Psoas muscle (tissue), 8 donors: Measurements from ENCODE around the gene AGBL2. TPM values are rescaled to one million over a fixed set of nuclear protein-coding genes. Genes with fewer than 3 reads are reported as not detected.

Experiments
- ATAC-seq, 4 donors: fragments of 200-7000 bp; cut with Tn5 transposase; one replicate each; pipeline ENCODE4 v1.9.1; 2020; ENCODE audit warnings: moderate library complexity in 3 of 4, mild to moderate bottlenecking in 2 of 4
- DNase-seq, 2 donors: peaks; one replicate each; pipeline ENCODE4 v3.0.0-alpha.2; 2020
- H3K27ac ChIP-seq: fragments of 200-600 bp; one replicate; pipeline ENCODE4 v1.8.0; 2022
- H3K27me3 ChIP-seq, 3 donors: fragments of 200-600 bp in 1 of 3; one replicate each; pipeline versions ENCODE4 v1.6.1 to v1.8.0; 2013 to 2022; ENCODE audit warnings: low read length in 2 of 3, mild to moderate bottlenecking in 2 of 3, moderate library complexity in 1 of 3; ENCODE audit not compliant: insufficient read depth in 3 of 3
- H3K36me3 ChIP-seq, 2 donors: fragments of 200-600 bp in 1 of 2; one replicate each; pipeline versions ENCODE4 v1.6.1 to v1.8.0; 2013 to 2022; ENCODE audit warnings: low read depth in 1 of 2, mild to moderate bottlenecking in 1 of 2, moderate library complexity in 1 of 2; ENCODE audit not compliant: insufficient read depth in 1 of 2
- H3K4me1 ChIP-seq: fragments of 200-600 bp; one replicate; pipeline ENCODE4 v1.8.0; 2022
- H3K4me3 ChIP-seq: fragments of 200-600 bp; one replicate; pipeline ENCODE4 v1.8.0; 2022; ENCODE audit warnings: mild to moderate bottlenecking
- H3K9me3 ChIP-seq: fragments of 200-600 bp; one replicate; pipeline ENCODE4 v1.8.0; 2022
- WGBS, 3 donors: extraction: QIAGEN DNeasy Blood & Tissue Kit; methylation state at CpG; one replicate each; pipeline versions ENCODE4 v1.1.6 to v1.1.7; 2013; 5-methylcytosine and 5-hydroxymethylcytosine counted together
- intact Hi-C, 2 donors: fragments of 100-400 bp; cut with DNase I; formaldehyde crosslinking; loops; one replicate each; pipeline versions ENCODE4 v1.11.0 to v1.14.2; 2022
- polyA plus RNA-seq, 3 donors: library from polyadenylated mRNA; stranded (reverse); fragments of 200-250 nt; gene quantifications; one replicate each; pipeline ENCODE4 v1.2.3, GENCODE V29; 2013
- total RNA-seq, 4 donors: library from RNA; stranded (reverse); fragmentation: NEBNext Ultra II Directional in 2 of 4; extraction: Animal tissue kit (Norgen Biotek cat#: 25700) in 2 of 4; gene quantifications; one replicate each; pipeline versions ENCODE4 v1.2.1 to v1.2.4, GENCODE V29; 2021 to 2023
- TF ChIP-seq, protein P1 (sequence below): fragments of 200-600 bp; IDR thresholded peaks from one replicate; pipeline ENCODE4 v1.8.0; 2022; ENCODE audit warnings: antibody characterized with exemption
- donor health status: healthy with polysubstance abuse.
- donor health status: DM: no; HTN: no; CAD: no; lungs with moderate emphysema.
- donor health status: Bipolar disorder and iron deficiency.
- donor health status: healthy.
- donor health status: DM: yes; HTN: yes; CAD: no.
- donor health status: DM: no; HTN: no; CAD: no.
- donor health status: DM: no; HTN: no; CAD: no.
- donor health status: DM: yes; HTN: yes; CAD: no.

AGBL2 gene
- total and polyA plus RNA-seq, 7 donors: 0.04 to 0.76 (median 0.15) TPM; not detected in 2

DNA sequence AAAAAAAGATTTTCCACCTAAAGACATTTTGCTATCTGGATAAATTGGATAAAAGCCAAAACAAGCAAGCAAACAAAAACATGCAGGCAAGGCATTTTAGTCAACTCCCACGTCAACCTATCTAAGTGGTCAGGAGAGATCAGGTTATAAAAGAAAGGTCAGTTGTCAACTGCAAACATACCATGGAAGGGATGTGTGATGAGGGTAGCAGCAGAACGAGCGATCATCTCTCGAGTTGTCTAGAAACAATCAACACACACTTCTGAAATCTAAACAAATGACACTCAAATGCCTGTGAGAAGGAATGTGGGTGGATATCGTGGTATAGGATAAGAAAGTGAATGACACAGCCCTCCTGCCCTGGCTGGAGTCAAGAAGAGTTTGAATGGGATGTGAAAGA lies 83.7 kb downstream of the AGBL2 start:
- TF ChIP-seq, protein P1, sequence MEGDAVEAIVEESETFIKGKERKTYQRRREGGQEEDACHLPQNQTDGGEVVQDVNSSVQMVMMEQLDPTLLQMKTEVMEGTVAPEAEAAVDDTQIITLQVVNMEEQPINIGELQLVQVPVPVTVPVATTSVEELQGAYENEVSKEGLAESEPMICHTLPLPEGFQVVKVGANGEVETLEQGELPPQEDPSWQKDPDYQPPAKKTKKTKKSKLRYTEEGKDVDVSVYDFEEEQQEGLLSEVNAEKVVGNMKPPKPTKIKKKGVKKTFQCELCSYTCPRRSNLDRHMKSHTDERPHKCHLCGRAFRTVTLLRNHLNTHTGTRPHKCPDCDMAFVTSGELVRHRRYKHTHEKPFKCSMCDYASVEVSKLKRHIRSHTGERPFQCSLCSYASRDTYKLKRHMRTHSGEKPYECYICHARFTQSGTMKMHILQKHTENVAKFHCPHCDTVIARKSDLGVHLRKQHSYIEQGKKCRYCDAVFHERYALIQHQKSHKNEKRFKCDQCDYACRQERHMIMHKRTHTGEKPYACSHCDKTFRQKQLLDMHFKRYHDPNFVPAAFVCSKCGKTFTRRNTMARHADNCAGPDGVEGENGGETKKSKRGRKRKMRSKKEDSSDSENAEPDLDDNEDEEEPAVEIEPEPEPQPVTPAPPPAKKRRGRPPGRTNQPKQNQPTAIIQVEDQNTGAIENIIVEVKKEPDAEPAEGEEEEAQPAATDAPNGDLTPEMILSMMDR: no peak
- no peak for DNase-seq

DNA sequence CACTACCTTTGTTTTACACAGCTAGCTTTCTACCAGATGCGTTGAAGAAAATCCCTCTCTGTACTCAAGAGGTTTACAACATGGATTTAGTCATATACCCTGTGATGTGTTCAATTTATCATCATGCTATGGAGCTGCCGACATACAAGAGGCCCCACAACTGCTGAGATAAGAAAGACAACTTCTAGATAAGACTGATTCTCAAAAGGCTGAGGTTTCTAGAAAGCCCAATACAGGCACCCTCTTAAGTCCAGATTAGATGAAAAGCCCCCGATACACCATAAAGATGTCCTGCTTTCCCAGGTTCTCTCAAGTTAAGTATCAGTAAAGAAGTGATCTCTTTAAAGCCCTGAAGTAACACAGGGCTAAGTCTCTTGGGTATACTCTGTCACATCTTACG lies 87.1 kb downstream of the AGBL2 start:
- ATAC-seq (no peak), DNase-seq (no peak)
- H3K4me1 ChIP-seq: no peaks in the 10 kb centered on the region
- TF ChIP-seq, protein P1: no peak
- no peaks in the 10 kb centered on the region for H3K9me3 ChIP-seq
- H3K36me3 ChIP-seq: peaks cover 21 to 100% of the 10 kb centered on the region in 2 donors
- no peaks in the 10 kb centered on the region for H3K27me3 ChIP-seq
- intact Hi-C loops: loop anchor here in 1 of 2 donors (5.0 kb wide), 1 partner anchor 104 kb away; no protein-coding TSS in a partner anchor
- no peak overlapping the region for H3K27ac ChIP-seq
- 94 to 96% (median 94%) methylated on average over 4 of the region's 4 CpGs for WGBS, 3 donors
- H3K4me3 ChIP-seq: no peak overlapping the region

More for the DNA sequence above, 83.7 kb downstream of the AGBL2 start:
- intact Hi-C loops: no loop called here
- H3K9me3 ChIP-seq: no peaks in the 10 kb centered on the region
- no peak overlapping the region for H3K27ac ChIP-seq
- ATAC-seq: no peak
- H3K27me3 ChIP-seq: no peaks in the 10 kb centered on the region
- H3K36me3 ChIP-seq: peaks cover 18 to 99% of the 10 kb centered on the region in 2 donors
- 76 to 84% (median 83%) methylated on average over 5 of the region's 5 CpGs for WGBS, 3 donors
- H3K4me3 ChIP-seq: no peak overlapping the region
- no peaks in the 10 kb centered on the region for H3K4me1 ChIP-seq

DNA sequence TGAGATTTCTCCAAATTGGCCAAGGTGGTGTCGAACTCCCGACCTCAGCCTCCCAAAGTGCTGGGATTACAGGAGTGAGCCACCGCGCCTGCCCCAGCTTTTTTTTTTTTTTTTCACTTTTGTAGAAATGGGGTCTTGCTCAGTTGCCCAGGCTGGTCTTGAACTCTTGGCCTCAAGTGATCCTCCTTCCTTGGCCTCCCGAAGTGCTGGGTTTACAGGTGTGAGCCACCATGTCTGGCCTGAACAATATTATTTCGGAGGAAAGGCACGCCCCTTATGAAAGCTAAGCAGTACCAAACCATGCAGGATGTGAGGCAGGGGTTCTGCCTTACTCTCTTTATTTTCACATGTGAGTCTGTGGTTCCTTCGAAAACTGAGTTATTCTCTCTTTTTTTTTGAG lies 88.9 kb downstream of the AGBL2 start:
- peaks cover 17 to 100% of the 10 kb centered on the region in 2 donors for H3K36me3 ChIP-seq
- H3K27me3 ChIP-seq: no peaks in the 10 kb centered on the region
- no peak overlapping the region for H3K4me3 ChIP-seq
- H3K4me1 ChIP-seq: no peaks in the 10 kb centered on the region
- ATAC-seq (no peak), DNase-seq (no peak)
- TF ChIP-seq, protein P1: no peak
- WGBS, 3 donors: 96 to 99% (median 97%) methylated on average over 8 of the region's 8 CpGs
- no peaks in the 10 kb centered on the region for H3K9me3 ChIP-seq
- H3K27ac ChIP-seq: no peak overlapping the region
- intact Hi-C loops: loop anchor here in 1 of 2 donors (5.0 kb wide), 1 partner anchor 106 kb away; no protein-coding TSS in a partner anchor

GRCh38 chr11:47620836-47621378 lies 94.3 kb downstream of the AGBL2 start:
- TF ChIP-seq, protein P1: no peak
- H3K27me3 ChIP-seq: no peaks in the 10 kb centered on the region
- 80 to 89% (median 84%) methylated on average over 2 of the region's 2 CpGs for WGBS, 3 donors
- DNase-seq (no peak), ATAC-seq (no peak)
- H3K36me3 ChIP-seq: peaks cover 8 to 100% of the 10 kb centered on the region in 2 donors
- H3K4me1 ChIP-seq: no peaks in the 10 kb centered on the region
- no peaks in the 10 kb centered on the region for H3K9me3 ChIP-seq
- H3K4me3 ChIP-seq: no peak overlapping the region
- intact Hi-C loops: no loop called here
- H3K27ac ChIP-seq: no peak overlapping the region

GRCh38 chr11:47617417-47617809 lies 97.8 kb downstream of the AGBL2 start:
- intact Hi-C loops: no loop called here
- 62 to 73% (median 66%) methylated on average over 3 of the region's 3 CpGs for WGBS, 3 donors
- ATAC-seq (no peak), DNase-seq (no peak)
- Histone ChIP-seq H3K4me1 (no peaks in the 10 kb centered on the region), H3K4me3 (no peak overlapping the region), H3K36me3 (peaks cover 5 to 74% of the 10 kb centered on the region in 2 donors), H3K27me3 (no peaks in the 10 kb centered on the region), H3K27ac (no peak overlapping the region), H3K9me3 (no peaks in the 10 kb centered on the region)
- TF ChIP-seq, protein P1: no peak
